Stomach smooth muscle (tissue), 2 donors: ENCODE results near the gene CITED4.

Experiments used
- H3K27ac ChIP-seq: one replicate; pipeline ENCODE4 v1.7.0; 2013; ENCODE audit warnings: mild to moderate bottlenecking, low read length, inconsistent platforms
- H3K27me3 ChIP-seq, 2 donors: one replicate each; pipeline ENCODE4 v1.7.0; 2013; ENCODE audit warnings: low read length in 2 of 2; ENCODE audit not compliant: insufficient read depth in 2 of 2, control insufficient read depth in 1 of 2
- H3K36me3 ChIP-seq, 2 donors: one replicate each; pipeline ENCODE4 v1.7.0; 2013; ENCODE audit warnings: low read length in 2 of 2; ENCODE audit not compliant: control insufficient read depth in 2 of 2, insufficient read depth in 2 of 2
- H3K4me1 ChIP-seq: one replicate; pipeline ENCODE4 v1.7.0; 2013; ENCODE audit warnings: low read length; ENCODE audit not compliant: control insufficient read depth, insufficient read depth
- H3K4me3 ChIP-seq, 2 donors: one replicate each; pipeline ENCODE4 v1.7.0; 2013; ENCODE audit warnings: low read length in 2 of 2
- H3K9ac ChIP-seq, 2 donors: one replicate each; pipeline ENCODE4 v1.7.0; 2013; ENCODE audit warnings: low read length in 2 of 2, mild to moderate bottlenecking in 1 of 2
- H3K9me3 ChIP-seq, 2 donors: one replicate each; pipeline ENCODE4 v1.7.0; 2013; ENCODE audit warnings: low read length in 2 of 2; ENCODE audit not compliant: control insufficient read depth in 2 of 2
- donor health status: healthy.
- donor health status: Pancreatic carcinoma.

CITED4 gene

DNA sequence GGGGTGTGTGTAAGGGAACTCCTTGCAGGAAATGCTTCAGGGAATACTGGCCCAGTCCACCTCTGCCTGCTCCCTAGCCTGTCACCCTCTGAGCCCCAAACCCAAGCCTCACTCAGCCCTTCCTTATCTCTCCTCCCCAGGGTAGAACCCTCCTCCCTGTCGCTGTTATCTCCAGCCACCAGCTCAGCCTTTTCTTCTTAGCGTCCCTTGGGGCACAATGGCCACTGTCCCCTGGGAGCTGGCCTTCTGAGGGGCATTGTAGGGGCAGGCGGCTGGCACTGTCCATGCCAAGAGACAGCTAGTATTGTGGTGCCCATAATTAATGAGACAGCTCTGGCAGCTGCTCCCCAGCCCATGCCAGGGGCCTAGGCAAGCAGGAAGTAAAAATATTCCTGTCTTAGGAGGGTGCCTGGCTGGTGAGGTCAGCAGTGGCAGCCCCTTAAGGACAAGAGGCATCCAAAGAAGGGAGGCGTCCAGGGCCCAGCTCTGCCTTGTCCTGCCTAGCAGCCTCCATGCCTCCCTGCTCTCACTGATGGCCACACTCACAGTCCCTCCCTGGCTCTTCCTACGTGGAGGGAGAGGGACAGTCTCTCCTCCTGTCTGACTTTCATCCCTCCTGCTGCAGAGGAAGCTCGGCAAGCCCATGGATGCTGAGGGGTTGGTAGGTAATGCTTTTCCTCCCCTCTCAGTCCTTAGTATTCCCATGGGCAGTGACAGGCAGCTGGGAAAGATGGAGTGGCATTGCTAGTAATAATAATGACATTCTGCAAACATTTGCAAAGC lies 41.1 kb downstream of the CITED4 start:
- Histone ChIP-seq H3K9me3 (no peaks in the 10 kb centered on the region), H3K27me3 (no peaks in the 10 kb centered on the region), H3K9ac (peak overlapping the region in 1 of 2 donors; percentile 13), H3K27ac (peak overlapping the region; percentile 24), H3K4me3 (no peak overlapping the region), H3K36me3 (peaks cover 0 to 15% of the 10 kb centered on the region in 2 donors), H3K4me1 (peaks cover 41% of the 10 kb centered on the region)

DNA sequence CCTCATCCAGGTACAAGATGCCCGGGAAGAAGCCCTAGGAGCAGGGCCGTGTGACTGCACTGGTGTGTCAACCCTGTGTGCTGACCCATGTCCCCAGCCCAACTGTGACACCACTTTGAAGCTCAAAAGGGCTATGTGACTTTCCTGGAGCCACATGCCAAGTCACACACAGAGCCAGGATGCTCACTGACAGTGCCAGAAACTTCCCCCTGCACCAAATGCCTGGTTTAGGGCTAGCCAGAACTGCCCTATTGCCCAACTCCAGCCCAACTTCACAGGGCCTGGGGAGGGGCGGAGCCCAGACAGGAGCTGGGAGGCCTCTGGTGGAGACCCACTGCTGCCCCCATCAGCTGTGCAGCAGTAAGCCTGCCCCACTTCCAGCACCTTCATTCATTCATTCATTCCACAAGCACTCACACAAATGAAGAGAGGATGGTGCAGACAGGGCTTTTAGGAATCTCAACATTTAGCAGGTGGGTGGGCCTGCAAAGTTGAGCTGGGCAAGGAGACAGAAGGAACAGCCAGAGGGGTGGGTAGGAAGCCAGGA lies 41.8 kb downstream of the CITED4 start:
- no peak overlapping the region for H3K4me3 ChIP-seq
- H3K9ac ChIP-seq = no peak overlapping the region
- no peaks in the 10 kb centered on the region for H3K27me3 ChIP-seq
- no peak overlapping the region for H3K27ac ChIP-seq
- peaks cover 36% of the 10 kb centered on the region for H3K4me1 ChIP-seq
- H3K36me3 ChIP-seq = peaks cover 0 to 15% of the 10 kb centered on the region in 2 donors
- H3K9me3 ChIP-seq = no peaks in the 10 kb centered on the region

GRCh38 chr1:40819101-40819500 lies 43.1 kb downstream of the CITED4 start:
- no peak overlapping the region for H3K27ac ChIP-seq
- H3K9ac ChIP-seq = no peak overlapping the region
- H3K9me3 ChIP-seq = no peaks in the 10 kb centered on the region
- peaks cover 26% of the 10 kb centered on the region for H3K4me1 ChIP-seq
- peaks cover 0 to 15% of the 10 kb centered on the region in 2 donors for H3K36me3 ChIP-seq
- no peaks in the 10 kb centered on the region for H3K27me3 ChIP-seq
- H3K4me3 ChIP-seq = no peak overlapping the region

GRCh38 chr1:40818264-40818961 lies 43.8 kb downstream of the CITED4 start:
- no peaks in the 10 kb centered on the region for H3K9me3 ChIP-seq
- peak overlapping the region; percentile 31 to 59 for H3K4me3 ChIP-seq
- H3K4me1 ChIP-seq = peaks cover 23% of the 10 kb centered on the region
- no peak overlapping the region for H3K9ac ChIP-seq
- peaks cover 0 to 15% of the 10 kb centered on the region in 2 donors for H3K36me3 ChIP-seq
- no peak overlapping the region for H3K27ac ChIP-seq
- H3K27me3 ChIP-seq = no peaks in the 10 kb centered on the region

GRCh38 chr1:40817791-40818263 lies 44.3 kb downstream of the CITED4 start:
- Histone ChIP-seq H3K9me3 (no peaks in the 10 kb centered on the region), H3K4me3 (no peak overlapping the region), H3K9ac (no peak overlapping the region), H3K36me3 (peaks cover 0 to 15% of the 10 kb centered on the region in 2 donors), H3K4me1 (peaks cover 22% of the 10 kb centered on the region), H3K27me3 (no peaks in the 10 kb centered on the region), H3K27ac (no peak overlapping the region)

- Histone ChIP-seq H3K27ac (no peak overlapping the region), H3K36me3 (peaks cover 0 to 7% of the 10 kb centered on the region in 2 donors), H3K4me3 (no peak overlapping the region), H3K9ac (no peak overlapping the region), H3K9me3 (no peaks in the 10 kb centered on the region), H3K27me3 (no peaks in the 10 kb centered on the region), H3K4me1 (peaks cover 10% of the 10 kb centered on the region)
These were observed 46.7 kb downstream of the CITED4 start for GRCh38 chr1:40815420-40815819.
